Superior temporal gyrus (tissue), 1 donor: ENCODE measurements around the gene SH3GL1.
A peak's percentile ranks its signal among the peaks of the same experiment; 100 is the strongest.
"Not testable (repeated sequence)": the region's sequence is repeated elsewhere in the genome, so short reads cannot be mapped to it uniquely, and the experiment has no call there.

Experiments
- DNase-seq: peaks from one replicate; pipeline ENCODE4 v3.0.0-alpha.2; 2016; ENCODE audit errors: extremely low spot score

Gene SH3GL1

DNA sequence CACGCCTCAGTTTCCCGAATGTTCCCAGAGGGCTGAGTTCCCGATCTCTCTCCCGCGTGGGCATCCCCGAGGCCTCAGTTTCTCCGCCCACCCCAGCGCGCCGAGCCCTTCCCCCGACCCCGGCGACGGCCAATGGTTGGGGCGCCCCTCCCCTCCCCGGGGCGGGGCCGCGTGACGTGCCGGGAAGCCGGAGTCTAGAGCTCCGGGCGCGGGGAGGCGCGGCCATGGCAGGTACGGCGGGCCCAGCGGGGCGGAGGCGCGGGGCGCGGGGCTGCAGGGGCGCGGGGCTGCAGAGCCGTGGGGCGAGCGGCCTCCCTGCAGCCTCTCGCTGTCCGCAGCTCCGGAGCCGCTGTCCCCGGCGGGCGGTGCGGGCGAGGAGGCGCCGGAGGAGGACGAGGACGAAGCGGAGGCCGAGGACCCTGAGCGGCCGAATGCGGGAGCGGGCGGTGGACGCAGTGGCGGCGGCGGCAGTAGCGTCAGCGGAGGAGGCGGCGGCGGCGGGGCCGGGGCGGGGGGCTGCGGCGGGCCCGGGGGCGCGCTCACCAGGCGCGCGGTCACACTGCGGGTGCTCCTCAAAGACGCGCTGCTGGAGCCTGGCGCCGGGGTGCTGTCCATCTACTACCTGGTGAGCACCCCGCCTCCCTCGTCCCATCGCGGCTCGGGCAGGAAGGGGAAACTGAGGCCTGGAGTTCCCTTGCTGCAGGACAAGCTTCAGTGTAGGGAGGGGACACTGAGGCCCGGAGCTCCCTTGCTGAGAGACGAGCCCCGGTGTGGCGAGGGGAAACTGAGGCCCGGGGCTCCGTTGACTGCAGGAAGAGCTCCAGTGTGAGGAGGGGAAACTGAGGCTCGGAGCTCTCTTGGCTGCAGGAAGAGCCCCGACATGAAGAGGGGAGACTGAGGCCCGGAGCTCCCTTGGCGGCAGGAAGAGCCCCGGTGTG, 56.7 kb downstream of the SH3GL1 start, which contains the start of gene MPND:
MPND (plus strand) TSS at position 193 of the 938 bp plus-strand sequence; CDS start at position 225, 32 bp downstream.
- DNase-seq, result peak; percentile 90

DNA sequence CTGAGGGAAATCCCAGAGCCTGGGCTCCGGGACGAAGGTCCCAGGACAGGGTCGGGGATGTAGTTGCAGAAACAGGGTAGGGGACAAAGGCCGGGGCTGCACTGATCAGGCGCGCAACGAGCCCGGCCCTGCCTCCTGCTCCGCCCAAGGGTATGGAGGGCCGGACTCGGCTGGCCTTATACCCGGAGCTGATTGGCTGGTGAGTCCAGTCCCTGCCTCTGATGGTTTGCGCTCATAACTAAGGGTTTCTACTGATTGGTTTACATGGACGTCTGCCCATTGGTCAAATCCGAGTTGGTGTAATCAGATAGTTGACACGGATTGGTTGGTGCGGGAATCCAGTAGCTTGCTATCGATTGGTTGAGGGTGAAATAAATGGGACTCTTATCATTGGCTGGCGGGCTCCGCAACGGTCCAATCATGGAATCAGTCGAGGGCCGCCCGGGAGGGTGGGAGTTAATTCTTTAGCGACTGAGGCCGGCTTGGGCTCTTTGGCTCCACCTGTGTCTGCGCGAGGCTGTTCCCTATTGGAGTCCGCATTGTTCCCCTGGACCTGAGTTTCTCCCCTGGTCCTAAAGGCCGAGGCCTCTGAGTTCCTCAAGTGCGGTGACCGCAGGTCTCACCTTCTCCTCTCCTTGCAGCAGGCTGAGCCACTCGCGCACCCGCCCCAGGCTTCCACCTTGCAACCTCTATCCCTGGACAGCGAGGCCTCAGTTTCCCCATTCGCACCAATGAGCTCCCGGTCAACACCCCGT, 57.6 kb downstream of the SH3GL1 start:
- peak; percentile 100 for DNase-seq

DNA sequence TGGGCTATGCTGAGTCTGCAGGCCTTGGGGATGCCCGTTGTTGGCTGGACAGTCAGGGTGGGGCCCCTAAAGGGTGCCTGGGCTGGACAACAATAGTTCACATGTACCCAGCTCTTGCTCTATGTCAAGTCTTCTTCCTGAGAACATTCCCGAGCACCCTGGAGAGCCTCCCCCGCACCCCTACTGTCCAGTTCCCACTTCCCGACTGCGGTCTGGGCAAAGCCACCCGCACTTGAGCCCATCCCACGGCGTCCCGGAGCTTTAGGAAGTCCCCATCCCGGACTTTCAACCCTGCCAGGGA, 58.1 kb downstream of the SH3GL1 start:
- DNase-seq, result no peak

DNA sequence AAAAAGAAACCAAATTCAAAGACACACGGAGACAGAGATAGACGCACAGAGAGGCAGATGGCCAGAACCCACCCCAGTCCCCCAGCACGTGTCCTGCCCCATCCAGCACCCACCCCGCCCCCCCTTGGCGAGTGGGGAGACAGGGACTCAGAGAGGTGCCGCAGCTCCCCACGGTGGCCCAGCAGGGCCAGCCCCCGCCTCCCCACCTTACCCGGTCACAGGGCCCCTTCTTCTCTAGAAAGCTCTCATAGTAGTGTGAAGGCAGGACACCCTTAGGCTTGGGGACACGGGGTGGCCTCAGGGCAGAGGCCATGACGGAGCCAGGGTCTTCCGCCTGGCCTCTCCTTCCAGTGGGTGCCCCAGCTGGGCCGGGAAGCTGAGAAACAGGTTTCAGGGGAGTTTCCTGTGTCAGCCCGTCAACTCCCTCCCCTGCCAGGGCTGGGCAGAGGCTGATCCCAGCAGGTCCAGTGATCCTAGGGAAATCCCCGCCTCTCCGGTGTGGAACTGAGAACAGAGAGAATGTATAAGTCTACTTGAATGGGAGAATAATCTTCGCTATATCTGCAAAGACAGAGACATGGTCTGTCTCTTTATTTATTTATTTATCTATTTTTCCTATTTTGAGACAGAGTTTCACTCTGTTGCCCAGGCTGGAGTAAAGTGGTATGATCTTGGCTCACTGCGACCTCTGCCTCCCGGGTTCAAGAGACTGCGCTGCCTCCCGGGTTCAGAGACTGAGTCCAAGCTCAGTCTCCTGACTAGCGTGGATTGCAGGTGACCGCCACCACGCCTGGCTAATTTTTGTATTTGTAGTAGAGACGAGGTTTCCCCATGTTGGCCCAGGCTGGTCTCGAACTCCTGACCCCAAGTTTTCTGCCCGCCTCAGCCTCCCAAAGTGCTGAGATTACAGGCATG, 61.6 kb downstream of the SH3GL1 start, which contains the start of gene STAP2:
STAP2 (minus strand) TSS at position 387 of the 915 bp plus-strand sequence; CDS start at position 313, 74 bp downstream.
- no peak for DNase-seq

DNA sequence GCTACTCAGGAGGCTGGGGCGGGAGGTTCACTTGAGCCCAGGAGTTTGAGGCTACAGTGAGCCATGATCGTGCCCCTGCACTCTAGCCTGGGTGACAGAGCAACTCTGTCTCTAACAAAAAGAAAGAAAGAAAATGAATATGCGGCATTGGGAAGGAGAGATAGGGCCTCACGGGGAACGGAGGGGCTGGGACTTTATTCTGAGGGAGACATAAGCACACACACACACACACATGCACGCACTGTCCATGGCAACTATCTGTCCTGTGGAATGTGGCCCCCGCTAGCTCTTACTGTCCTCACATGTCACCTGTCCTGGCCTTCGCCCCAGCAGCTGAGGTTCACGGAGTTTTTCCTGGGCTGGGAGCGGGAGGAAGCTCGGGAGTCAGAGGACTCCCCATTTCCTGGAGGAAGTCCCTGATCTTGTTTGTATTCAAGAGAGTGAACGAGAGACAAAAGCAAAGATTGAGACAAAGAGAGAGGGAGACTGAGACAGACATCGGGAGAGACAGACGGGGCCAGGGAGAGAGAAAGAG, 62.4 kb downstream of the SH3GL1 start:
- no peak for DNase-seq

DNA sequence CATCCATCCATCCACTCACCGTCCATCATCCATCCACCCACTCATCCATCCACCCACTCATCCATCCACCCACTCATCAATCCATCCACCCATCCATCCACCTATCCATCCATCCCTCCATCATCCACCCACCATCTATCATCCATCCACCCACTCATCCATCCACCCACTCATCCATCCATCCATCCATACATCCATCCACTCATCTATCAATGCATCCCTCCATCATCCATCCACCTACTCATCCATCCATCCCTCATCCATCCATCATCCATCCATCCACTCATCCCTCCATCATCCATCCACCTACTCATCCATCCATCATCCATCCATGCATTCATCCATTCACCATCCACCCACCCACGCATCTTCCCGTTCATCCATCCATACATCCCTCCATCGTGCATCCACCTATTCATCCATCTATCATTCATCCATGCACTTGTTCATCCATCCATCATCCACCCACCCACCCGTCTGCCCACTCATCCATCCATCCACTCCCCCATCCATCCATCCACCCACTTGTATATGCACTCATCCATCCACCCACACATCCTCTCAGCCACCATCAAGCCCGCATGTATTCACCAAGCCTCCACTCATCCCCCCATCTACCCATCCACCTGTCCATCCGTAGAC, 65.3 kb downstream of the SH3GL1 start:
- DNase-seq, result no peak

DNA sequence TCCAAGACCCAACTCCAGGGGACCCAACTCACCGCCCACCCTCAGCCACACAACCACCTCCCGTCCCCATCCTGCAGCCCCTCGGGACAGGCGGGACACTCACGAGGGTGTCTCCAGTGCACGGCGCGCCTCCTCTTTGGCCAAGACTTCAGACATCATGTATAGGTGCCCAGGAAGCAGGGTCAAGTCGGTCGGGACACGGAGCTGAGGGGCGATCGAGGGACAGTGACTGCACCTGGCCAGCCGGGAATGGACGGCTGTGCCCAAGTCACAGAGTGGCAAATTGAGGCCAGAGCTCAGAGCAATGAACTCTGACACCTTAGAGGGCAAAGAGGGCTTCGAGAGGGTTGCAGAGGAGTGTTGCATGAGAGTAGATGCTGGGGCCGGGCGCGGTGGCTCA, 70.5 kb downstream of the SH3GL1 start:
- DNase-seq, result no peak

DNA sequence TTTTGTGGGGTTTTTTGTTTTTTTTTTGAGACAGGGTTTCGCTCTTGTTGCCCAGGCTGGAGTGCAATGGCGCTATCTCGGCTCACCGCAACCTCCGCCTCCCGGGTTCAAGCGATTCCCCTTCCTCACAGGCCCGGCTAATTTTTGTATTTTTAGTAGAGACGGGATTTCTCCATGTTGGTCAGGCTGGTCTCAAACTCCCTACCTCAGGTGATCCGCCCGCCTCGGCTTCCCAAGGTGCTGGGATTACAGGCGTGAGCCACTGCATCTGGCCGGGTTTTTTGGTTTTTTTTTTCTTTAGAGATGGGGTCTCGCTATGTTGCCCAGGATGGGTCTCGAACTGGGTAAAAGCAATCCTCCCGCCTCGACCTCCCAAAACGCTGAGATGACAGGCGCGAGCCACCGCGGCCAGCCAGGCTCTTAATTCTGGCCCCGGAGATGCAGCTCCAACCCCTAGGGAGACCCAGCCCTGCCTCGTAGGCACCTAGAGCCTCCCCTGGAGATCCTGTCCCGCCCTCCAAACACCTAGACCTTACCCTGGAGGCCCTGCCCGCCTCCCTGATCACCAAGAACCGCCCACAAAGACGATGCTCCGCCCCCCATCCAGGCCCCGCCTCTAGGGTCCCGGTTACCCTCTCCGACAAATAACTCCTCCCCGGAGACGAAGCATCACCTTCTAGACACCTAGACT, 71.2 kb downstream of the SH3GL1 start:
- DNase-seq, result not testable (repeated sequence)

DNA sequence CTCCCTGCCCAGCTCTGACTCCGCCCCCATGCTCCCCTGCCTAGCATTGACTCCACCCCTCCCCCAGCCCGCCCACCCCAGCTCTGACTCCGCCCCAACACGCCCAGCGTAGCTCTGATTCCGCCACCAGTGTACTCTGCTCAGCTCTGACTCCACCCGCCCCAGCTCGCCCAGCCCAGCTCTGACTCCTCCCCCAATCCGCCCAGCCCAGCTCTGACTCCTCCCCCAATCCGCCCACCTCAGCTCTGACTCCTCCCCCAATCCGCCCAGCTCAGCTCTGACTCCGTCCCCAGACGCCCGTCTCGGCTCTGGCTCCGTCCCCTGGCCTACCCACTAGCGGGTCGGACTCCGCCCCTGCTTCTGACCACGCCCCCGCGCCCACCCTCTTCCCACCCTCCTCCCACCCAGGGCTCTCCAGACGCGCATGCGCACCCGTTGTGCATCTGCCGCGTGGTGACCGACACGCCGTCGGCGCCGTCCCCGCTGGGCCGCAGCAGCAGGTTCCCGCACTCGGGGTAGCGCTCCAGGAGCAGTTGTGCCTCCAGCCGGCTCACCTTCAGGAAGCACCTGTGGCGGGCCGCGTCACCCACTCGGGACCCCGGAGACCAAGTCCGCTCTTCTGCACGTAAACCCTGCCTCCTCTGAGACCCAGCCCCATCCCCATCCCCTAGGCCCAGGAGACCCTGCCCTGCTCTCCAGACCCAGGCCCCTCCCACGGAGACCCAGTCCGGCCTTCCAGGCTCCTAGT, 71.9 kb downstream of the SH3GL1 start:
- DNase-seq, result peak; percentile 95

DNA sequence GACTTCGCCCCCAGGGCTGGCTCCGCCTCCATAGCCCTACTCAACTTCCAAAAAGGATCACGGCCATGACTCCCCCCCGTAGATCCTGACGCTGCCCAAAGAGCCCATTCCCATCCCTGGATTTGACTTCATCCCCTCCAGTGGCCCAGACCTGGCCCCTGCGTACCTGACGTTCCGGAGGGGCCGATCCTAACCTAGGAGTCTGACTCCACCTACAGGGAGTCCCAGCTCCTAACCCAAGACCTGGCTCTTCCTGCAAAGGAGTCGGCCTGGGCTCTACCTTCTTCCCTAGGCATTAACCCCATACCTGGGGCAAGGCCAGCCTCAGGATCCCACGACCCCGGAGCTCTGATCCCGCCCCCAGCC, 72.5 kb downstream of the SH3GL1 start:
- no peak for DNase-seq

DNA sequence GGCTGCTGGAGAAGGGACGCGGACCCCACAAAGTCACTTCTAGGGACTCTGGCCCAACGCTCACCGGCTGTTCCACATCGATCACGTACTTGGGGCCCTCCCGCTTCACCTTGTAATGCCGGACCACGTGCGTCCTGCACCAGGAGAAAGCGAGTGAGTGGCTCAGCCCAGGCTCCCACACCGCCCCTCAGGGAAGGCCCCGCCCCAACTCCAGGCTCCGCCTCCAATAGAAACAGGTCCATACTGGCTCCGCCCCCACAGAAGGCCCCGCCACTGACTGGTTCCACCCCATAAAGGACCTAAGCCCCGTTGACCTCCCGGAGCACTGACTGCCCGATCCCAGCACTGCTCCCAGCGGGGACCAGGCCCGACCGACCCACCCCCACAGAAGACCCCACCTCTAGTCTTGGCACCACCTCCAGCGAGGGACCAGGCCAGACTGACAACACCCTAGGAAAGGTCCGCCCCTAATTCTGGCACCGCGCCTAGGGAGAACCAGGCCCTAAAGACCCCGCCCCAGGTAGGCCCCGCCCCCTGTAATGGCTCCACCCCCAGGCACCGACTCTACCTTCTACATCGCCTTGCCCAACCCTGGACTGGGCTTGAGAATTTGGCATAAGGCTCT, 73.0 kb downstream of the SH3GL1 start:
- DNase-seq, result peak; percentile 40

DNA sequence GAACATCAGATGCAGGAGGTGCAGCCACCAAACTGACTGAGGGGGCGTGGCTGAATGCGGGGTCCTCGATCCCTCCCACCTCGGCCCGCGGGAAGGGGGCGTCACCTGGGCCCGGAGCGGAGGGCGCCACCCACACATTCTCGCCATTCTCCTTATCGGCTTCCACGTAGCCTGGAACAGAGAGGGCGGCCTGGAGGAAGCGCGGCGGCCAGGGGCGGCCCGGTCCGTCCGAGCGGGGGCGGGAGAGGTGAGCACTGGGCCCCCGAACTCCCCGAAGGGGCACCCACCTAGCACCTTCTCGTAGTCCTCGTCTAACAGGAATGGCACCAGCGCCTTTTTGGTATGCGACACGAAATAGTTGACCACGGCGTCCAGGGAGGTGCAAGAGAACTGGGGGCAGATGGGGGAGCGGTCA, 73.5 kb downstream of the SH3GL1 start:
- DNase-seq, result no peak

DNA sequence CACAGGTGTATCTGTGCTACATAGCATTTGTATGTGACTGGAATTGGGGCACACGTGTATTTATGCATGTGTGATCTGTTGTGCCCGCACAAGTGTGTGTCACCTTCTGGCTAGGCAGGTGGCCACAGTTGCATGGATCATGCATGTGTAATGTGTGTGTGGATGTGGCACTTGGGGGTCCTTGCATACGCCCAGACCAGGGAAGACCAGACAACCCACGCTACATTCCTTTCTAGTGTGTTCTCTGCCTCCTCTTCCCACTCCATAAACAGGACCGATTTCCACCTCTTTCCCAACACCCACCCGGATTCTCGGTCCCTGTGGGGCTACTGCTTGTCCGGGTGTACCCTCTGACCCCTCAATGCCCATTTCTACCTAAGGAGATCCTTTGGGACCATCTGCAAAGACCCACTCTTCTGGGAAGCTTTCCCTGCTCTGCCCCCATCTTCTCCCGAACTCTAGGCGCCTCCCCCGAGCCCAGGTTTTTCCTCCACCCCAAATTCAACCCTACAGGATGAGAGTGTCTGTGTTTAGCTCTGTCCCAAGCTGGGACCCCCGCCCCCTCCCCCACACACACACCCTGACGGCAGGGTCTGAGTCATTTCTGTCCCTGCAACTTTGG, 74.0 kb downstream of the SH3GL1 start:
- DNase-seq, result no peak

DNA sequence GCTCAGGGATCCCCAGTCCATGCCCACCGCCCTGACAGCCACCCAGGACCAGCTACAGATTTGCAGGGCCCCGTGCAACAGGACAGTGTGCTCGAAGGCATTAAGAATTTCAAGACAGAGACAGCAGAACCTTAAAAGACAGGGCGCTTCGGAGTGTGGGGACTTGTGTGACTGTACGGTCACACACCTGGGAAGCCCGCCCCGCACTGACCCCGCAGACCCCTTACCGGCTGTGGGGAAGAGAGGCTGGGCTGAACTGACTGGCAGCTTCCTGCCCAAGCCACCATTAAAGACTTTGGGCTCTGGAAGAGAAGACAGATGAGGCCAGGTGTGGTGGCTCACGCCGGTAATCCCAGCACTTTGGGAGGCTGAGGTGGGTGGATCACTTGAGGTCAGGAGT, 76.1 kb downstream of the SH3GL1 start:
- DNase-seq, result no peak

DNA sequence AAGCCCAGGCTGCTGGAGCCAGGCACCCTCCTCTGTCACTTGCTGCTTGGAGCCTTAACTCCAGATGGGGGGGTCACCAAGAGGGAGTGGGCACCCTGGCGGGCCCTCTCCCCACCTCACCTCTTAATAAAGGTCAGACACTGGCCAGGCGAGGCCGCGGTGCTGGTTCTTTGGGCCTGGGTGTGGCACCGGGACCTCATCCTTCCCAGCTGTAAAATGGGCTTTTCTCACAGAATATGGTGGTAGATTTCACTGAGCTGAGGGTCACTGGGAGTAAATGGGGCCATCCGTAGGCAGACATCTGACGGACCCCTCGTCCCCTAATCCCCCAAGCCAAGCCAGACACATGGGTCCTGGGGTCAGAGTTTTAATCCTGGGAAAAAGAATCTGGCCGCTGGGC, 76.7 kb downstream of the SH3GL1 start:
- DNase-seq, result no peak

DNA sequence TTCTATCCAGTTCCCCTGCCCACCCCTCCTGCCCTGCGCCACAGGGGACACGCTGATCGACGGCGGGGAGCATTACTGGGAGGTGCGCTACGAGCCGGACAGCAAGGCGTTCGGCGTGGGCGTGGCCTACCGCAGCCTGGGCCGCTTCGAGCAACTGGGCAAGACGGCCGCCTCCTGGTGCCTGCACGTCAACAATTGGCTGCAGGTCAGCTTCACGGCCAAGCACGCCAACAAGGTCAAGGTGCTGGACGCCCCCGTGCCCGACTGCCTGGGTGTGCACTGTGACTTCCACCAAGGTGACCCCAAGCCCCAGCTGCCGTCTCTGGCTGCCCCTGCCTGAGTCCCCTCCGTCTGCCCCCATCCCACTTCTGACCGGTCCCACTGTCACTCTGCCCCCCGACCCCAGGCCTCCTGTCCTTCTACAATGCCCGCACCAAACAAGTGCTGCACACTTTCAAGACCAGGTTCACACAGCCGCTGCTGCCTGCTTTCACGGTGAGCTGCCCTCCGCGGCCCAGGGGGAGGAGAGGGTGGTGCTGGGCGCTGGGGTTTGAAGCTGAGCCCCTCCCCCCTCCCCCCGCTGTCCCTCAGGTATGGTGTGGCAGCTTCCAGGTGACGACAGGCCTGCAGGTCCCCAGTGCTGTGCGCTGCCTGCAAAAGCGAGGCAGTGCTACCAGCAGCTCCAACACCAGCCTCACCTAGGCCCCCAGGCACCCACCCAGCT, 77.2 kb downstream of the SH3GL1 start:
- DNase-seq, result no peak

DNA sequence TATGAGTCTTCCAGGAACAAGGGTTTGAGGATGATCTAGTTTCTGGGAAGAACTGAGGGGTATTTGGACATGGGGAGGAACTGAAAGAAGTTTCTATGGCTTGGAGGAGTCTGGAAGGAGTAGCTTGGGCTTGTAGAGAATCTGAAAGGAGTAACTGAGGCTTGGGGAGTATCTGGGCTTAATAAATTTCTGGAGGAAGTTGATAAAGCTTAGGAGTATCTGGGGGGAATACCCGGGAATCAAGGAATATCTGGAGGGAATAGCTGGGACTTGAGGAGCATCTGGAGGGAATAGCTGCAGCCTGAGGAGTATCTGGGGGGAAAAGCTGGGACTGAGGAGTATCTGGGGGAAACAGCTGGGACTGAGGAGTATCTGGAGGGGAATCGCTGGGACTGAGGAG, 79.9 kb downstream of the SH3GL1 start:
- no peak for DNase-seq

DNA sequence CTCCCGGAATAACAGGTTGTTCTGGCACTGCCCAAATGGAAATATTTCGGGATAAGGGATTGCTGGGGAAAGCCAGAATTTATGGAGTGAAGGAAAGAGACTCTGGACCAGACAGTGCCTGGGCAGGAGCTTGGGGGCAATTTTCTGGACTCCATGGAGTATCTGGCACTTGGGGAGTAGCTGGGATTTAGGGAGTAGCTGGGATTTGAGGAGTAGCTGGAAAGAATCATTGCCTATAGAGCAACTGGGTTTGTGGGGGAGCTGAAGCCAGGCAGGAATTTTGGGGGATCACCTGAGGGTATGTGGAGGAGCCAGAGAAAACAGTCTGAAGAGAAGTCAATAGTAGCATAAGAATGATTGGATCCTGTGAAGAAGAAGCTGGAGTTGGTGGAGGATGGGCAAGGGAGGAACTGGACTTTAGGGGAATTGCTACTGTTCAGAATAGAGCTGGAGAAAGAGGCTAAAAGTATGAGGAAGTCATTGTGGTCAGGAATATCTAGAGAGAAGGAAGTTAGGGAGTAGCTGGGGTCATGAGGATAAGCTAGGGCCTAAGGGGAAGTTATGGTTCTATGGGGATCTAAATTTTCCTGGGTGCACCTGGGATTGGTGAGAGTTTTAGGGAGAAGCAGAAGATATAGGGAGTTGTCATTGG, 81.2 kb downstream of the SH3GL1 start:
- no peak for DNase-seq
